Measurements from ENCODE around the gene RASAL3. TPM values are rescaled to one million over a fixed set of nuclear protein-coding genes. Genes with fewer than 3 reads are reported as not detected.
A peak's percentile ranks its signal among the peaks of the same experiment; 100 is the strongest.

The RASAL3 gene
- total and polyA plus RNA-seq, 2 of the 8 experiments (the other 6 are each of a cell fraction or from before 2014, with no cell fraction given), result 0.19 to 0.63 TPM

- 0 out of 2 replicates have a peak overlapping the region, but pooled peaks have one; percentile 3 for H3K27ac ChIP-seq (ENCODE audit: low read depth, low read length)
- no peak overlapping the region for H3K4ac ChIP-seq (replicated peaks; ENCODE audit: insufficient read length, low read depth, low read length)
- peaks cover 0 to 1% of the 10 kb centered on the region in 2 experiments for H4K20me1 ChIP-seq (replicated peaks in 1 of 2; ENCODE audit: control insufficient read depth in 1 of 2, insufficient read depth in 2 of 2, low read length in 2 of 2)
- H4K8ac ChIP-seq (ENCODE audit: extremely low read depth, insufficient read depth, low read length), result no peak overlapping the region
- no peak overlapping the region for H3K14ac ChIP-seq (ENCODE audit: insufficient read length)
- WGBS, 2 experiments (ENCODE audit: extremely low coverage in 1 of 2, insufficient coverage in 1 of 2, insufficient read length in 1 of 2, insufficient replicate concordance in 2 of 2, low coverage in 1 of 2, low lambda C conversion rate in 2 of 2, missing lambda C conversion rate in 1 of 2), result 100% methylated on average over 1 of the region's 1 CpG; no CpG with 5 or more reads in 1 of the 2 experiments
- no peaks in the 10 kb centered on the region for H3K79me1 ChIP-seq (ENCODE audit: low read depth, low read length)
- peak overlapping the region; percentile 50 to 81; a peak in 3 of 4 replicates for H3K4me2 ChIP-seq (ENCODE audit: insufficient read depth in 1 of 2, low read depth in 2 of 2, low read length in 2 of 2)
- no peak for DNase-seq (ENCODE audit: low read depth in 1 of 2, low spot score in 2 of 2)
- H3K79me2 ChIP-seq (ENCODE audit: control insufficient read depth in 1 of 2, insufficient read depth in 2 of 2, low read length in 2 of 2), result no peaks in the 10 kb centered on the region
- no peaks in the 10 kb centered on the region for H3K36me3 ChIP-seq (ENCODE audit: control insufficient read depth in 2 of 4, insufficient read depth in 4 of 4, low read length in 3 of 4)
- H2BK12ac ChIP-seq (ENCODE audit: low read depth, low read length), result peak overlapping the region; percentile 81; the same call in 1 of the 2 replicates
- CTCF ChIA-PET (ENCODE audit: partially characterized antibody), result interaction anchor here (1.0 kb wide), 2 partner anchors 11 to 31 kb away, joined by 3 to 7 read pairs; partner anchors contain the start of gene AKAP8L
- peaks cover 22% of the 10 kb centered on the region; the same call in 1 of the 2 replicates for H3K23me2 ChIP-seq (ENCODE audit: low read depth, low read length)
- POLR2A ChIA-PET (ENCODE audit: partially characterized antibody), result interaction anchor here (1.8 to 2.6 kb wide), 2 partner anchors 32 to 71 kb away, joined by 6 to 10 read pairs; partner anchors contain the start of genes AKAP8 and AKAP8L
- peaks cover 0 to 14% (median 5%) of the 10 kb centered on the region in 4 experiments; a peak in 6 of 7 replicates for H3K4me1 ChIP-seq (replicated peaks in 1 of 4; ENCODE audit: control insufficient read depth in 3 of 4, insufficient read depth in 4 of 4, low read length in 3 of 4)
- H4K5ac ChIP-seq (ENCODE audit: insufficient read length, low read depth, low read length), result no peak overlapping the region
- H3K4me3 ChIP-seq (ENCODE audit: extremely low read depth in 1 of 4, insufficient read depth in 2 of 4, low read depth in 3 of 4, low read length in 4 of 4), result peak overlapping the region in 3 of 4 experiments; percentile 43 to 60 (median 43); a peak in 3 of 8 replicates
- H2BK15ac ChIP-seq (ENCODE audit: low read length), result peak overlapping the region; percentile 65; the same call in 1 of the 2 replicates
- no peak overlapping the region for H3K18ac ChIP-seq (ENCODE audit: extremely low read depth, low read length)
- 0 out of 2 replicates have a peak overlapping the region, but pooled peaks have one; percentile 32 for H2BK20ac ChIP-seq (ENCODE audit: low read length)
- H2AK5ac ChIP-seq (ENCODE audit: low read depth, low read length), result peak overlapping the region; percentile 88; the same call in 1 of the 2 replicates
- no peak for FAIRE-seq
- no peak overlapping the region for H3K56ac ChIP-seq (replicated peaks; ENCODE audit: insufficient read length, low read depth, low read length)
- peak overlapping the region; percentile 92 for H2AFZ ChIP-seq (ENCODE audit: low read length)
- peaks cover 3 to 28% (median 23%) of the 10 kb centered on the region in 4 experiments; a peak in 6 of 7 replicates for H3K27me3 ChIP-seq (replicated peaks in 1 of 4; ENCODE audit: control insufficient read depth in 3 of 4, extremely low read depth in 1 of 4, insufficient read depth in 3 of 4, low read length in 3 of 4)
- H2BK120ac ChIP-seq (replicated peaks; ENCODE audit: low read depth, low read length), result no peak overlapping the region
- H3K9me3 ChIP-seq (ENCODE audit: insufficient read depth in 2 of 2, low read depth in 1 of 2, low read length in 1 of 2), result no peaks in the 10 kb centered on the region
- no peak overlapping the region for H3K23ac ChIP-seq (ENCODE audit: insufficient read length)
- H3K9ac ChIP-seq (replicated peaks in 1 of 4; ENCODE audit: extremely low read depth in 1 of 4, low read depth in 3 of 4, low read length in 3 of 4), result no peak overlapping the region
- H2BK5ac ChIP-seq (ENCODE audit: low read depth, low read length), result 0 out of 2 replicates have a peak overlapping the region, but pooled peaks have one; percentile 75
- H4K91ac ChIP-seq (replicated peaks; ENCODE audit: insufficient read length, low read length), result peak overlapping the region; percentile 54
- TF ChIP-seq GTF2F1 (IDR thresholded peaks at IDR 0.05; ENCODE audit: borderline replicate concordance, low read depth, low read length) (no peak), CBX5 (IDR thresholded peaks at IDR 0.05; ENCODE audit: low read depth, low read length) (no peak), POLR2A (IDR thresholded peaks at IDR 0.05; ENCODE audit: control extremely low read depth in 1 of 2, low read depth in 2 of 2, low read length in 2 of 2) (no peak), FOSL1 (IDR thresholded peaks at IDR 0.05; ENCODE audit: insufficient read depth, low read depth, low read length) (no peak), SIRT6 (IDR thresholded peaks at IDR 0.05; ENCODE audit: low read length) (no peak), RAD21 (IDR thresholded peaks at IDR 0.05 in 1 of 2, conservative IDR thresholded peaks at IDR 0.05 in 1 of 2; ENCODE audit: low read depth in 2 of 2, low read length in 2 of 2) (no peak), SAP30 (IDR thresholded peaks at IDR 0.05; ENCODE audit: insufficient read depth, insufficient replicate concordance, low read length) (no peak), CHD1 (IDR thresholded peaks at IDR 0.05; ENCODE audit: low read depth, low read length) (no peak), CEBPB (IDR thresholded peaks at IDR 0.05; ENCODE audit: low read depth, low read length) (no peak), ATF3 (IDR thresholded peaks at IDR 0.05; ENCODE audit: insufficient read depth, low read depth, low read length) (no peak), SIX5 (IDR thresholded peaks at IDR 0.05; ENCODE audit: low read depth, low read length) (no peak), KDM5A (IDR thresholded peaks at IDR 0.05; ENCODE audit: low read length) (no peak), HDAC6 (IDR thresholded peaks at IDR 0.05; ENCODE audit: low read depth, low read length) (no peak)
Observed at GRCh38 chr19:15450528-15450890, 13.8 kb downstream of the RASAL3 start.

All from H1 (cell line).